HPDE6-E6E7 (cell line): ENCODE results near the gene MDH2.
"Not testable (repeated sequence)": the region's sequence is repeated elsewhere in the genome, so short reads cannot be mapped to it uniquely, and the experiment has no call there.

ENCODE experiments used
- DNase-seq: peaks from one replicate; pipeline ENCODE4 v3.0.0; 2011; ENCODE audit warnings: missing footprints; ENCODE audit errors: extremely low spot score

MDH2 gene, protein sequence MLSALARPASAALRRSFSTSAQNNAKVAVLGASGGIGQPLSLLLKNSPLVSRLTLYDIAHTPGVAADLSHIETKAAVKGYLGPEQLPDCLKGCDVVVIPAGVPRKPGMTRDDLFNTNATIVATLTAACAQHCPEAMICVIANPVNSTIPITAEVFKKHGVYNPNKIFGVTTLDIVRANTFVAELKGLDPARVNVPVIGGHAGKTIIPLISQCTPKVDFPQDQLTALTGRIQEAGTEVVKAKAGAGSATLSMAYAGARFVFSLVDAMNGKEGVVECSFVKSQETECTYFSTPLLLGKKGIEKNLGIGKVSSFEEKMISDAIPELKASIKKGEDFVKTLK

GRCh38 chr7:76047811-76048667, at the start of gene MDH2, which contains the start of gene STYXL1:
MDH2 (plus strand) TSS chr7:76048106; CDS start chr7:76048161, 55 bp downstream.
STYXL1 (minus strand) TSS chr7:76048000; CDS start chr7:76030523, 17,477 bp downstream.
- DNase-seq = peak; percentile 97

DNA sequence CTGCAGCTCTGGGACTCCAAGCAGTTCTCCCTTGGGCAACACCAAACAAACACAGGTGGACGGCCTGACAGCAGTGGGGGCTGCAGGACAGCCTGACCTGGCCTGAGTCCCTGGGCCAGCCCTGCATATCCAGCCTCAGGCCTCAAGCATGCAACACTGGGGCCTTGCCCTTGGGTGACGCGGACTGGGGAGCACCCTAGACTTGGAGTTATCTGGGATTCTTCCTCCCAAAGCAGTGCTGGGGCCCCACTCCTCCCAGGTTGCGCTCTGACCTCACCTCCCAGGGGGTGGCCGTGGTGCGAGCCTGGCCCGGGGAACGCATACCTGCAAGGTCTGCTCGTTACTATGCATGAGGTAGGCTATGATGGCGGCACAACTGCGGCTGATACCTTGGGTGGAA, 47.3 kb upstream of the MDH2 start:
- no peak for DNase-seq

GRCh38 chr7:76002139-76002538, 45.8 kb upstream of the MDH2 start:
- no peak for DNase-seq

GRCh38 chr7:76002822-76003221, 45.1 kb upstream of the MDH2 start:
- DNase-seq = no peak

GRCh38 chr7:76003351-76003750, 44.6 kb upstream of the MDH2 start:
- DNase-seq = no peak

GRCh38 chr7:76005004-76005403, 42.9 kb upstream of the MDH2 start:
- not testable (repeated sequence) for DNase-seq

- DNase-seq = no peak
Observed at GRCh38 chr7:76008156-76008687, 39.7 kb upstream of the MDH2 start.

DNA sequence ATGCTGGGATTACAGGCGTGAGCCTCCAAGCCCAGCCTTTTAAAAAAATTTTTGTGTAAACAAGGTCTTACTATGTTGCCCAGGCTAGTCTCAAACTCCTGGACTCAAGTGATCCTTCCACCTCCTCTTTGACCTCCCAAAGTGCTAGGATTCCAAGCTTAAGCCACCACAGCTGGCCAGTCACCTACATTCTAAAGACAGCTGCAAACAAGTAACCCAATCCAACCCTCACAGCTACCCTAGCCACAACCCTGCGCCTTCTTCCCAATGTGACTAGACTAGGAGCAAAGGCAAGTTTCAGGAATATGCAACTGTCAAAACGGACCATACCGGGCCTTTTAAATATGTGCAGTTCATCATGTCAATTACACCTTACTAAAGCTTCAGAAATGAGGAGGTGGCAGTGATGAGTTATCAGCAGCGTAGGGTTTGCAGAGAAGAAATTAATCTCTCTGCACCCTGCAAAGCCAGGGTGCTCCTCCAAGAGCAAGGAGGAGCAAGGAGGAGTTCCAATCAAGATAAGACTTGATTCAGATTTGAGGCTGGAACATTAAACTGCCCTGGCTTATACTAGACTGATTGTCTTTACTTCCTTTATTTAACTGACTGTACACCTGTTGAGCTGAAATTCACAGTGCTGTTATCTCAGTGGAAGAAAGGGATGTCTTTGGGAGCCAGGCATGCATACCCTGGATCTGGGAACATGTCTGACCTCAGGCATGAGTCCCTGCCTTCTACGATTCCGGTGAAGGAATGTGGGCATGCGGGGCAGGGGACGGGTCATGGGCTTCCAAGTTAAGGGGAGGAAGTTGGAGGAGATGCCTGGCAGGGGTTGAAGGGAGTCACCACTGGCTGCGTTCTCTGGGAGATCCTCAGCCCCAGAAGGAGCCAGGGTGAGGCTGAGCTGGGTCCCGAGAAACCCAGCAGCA, 38.0 kb upstream of the MDH2 start:
- no peak for DNase-seq

GRCh38 chr7:76011442-76011861, 36.5 kb upstream of the MDH2 start:
- DNase-seq = no peak

GRCh38 chr7:76016191-76016947, 31.5 kb upstream of the MDH2 start:
- no peak for DNase-seq

- not testable (repeated sequence) for DNase-seq
Observed at GRCh38 chr7:76018520-76018919, 29.4 kb upstream of the MDH2 start.

DNA sequence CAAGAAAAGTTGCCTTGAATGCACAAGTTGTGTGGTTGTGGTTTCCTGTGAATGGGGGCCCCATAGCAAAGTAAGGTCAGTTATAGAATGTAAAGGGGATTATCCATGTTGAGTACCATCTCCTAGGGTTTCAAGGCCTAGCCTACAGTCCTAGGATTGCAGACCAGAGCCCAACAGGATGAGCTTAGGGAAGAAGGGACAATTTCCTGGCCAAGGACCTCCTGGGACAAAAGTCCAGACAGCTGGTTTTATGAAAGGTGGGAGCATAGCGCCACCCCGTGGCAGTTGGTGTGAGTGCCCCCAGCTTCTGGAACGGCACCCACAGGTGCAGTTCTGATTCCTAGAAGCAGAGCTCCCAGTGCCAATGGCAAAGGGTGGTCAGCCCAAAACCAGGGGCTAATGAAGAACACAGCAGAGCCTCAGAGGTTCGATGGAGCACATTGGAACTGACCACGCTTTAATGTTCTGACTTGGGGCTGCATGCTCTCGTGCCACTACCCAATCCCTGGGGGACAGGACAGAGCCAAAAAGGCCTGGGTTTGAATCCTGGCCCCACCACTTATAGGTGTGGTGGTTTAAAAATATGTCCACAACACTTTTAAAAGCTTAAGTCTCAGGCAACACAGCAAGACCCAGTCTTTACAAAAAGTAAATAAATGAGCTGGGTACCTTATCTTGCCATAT, 27.7 kb upstream of the MDH2 start:
- peak; percentile 52 for DNase-seq

DNA sequence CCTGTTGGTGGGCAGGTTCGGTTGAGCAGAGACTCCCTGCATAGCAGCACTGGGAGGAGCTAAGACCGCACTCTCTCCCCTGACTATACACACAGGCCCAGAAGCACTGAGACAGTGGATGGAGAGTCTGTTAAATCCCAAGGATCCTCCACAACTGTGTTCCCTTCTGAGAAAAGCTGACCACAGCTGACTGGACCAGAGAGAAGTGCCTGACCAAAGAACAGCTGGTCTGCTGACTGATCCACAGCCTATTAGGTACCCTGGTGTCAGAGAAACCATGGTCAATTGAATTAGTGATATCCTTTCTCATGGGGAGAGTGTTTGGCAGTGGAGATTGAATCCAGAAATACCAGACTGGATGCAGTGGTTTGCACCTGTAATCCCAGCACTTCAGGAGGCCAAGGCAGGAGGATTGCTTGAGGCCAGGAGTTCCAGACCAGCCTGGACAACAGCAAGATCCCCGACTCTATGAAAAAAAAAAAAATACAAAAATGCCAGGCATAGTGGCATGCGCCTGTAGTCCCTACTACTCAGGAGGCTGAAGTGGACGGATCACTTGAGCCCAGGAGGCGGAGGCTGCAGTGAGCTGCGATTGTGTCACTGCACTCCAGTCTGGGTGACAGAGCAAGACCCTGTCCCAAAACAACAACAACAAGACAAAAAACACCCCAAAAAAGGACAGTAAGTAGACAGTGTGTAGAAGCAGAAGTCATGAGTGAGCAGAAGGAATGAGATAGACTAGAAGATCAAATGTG, 25.7 kb upstream of the MDH2 start:
- DNase-seq = no peak

- DNase-seq = no peak
Observed at GRCh38 chr7:76023002-76023401, 24.9 kb upstream of the MDH2 start.

DNA sequence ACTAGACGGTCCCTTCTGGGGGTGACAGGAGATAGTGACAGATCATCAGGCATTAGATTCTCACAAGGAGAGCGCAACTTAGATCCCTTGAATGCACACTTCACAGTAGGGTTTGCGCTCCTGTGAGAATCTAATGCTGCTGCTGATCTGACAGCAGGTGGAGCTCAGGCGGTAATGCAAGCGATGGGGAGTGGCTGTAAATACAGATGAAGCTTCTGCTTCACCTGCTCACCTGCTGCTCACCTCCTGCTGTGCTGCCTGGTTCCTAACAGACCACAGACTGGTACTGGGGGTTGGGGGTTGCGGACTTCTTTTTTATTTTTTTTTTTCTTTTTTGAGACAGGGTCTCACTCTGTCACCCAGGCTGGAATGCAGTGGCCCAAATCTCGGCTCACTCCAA, 18.2 kb upstream of the MDH2 start:
- not testable (repeated sequence) for DNase-seq

DNA sequence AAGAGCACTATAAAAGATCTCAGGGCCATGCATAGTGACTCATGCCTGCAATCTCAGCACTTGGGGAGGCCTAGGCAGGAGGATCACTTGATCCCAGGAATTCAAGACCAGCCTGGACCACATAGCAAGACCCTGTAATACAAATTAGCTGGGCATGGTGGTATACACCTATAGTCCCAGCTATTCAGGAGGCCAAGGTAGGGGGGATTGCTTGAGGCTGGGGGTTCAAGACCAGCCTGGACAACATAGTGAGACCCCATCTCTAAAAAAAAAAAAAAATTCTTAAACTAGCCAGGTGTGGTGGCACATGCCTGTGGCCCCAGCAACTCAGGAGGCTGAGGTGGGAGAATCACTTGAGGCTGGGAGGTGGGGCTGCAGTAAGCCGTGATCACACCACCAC, 15.9 kb upstream of the MDH2 start:
- no peak for DNase-seq

- no peak for DNase-seq
Observed at GRCh38 chr7:76037310-76037709, 10.6 kb upstream of the MDH2 start.

- no peak for DNase-seq
Observed at GRCh38 chr7:76040126-76040525, 7.8 kb upstream of the MDH2 start.

DNA sequence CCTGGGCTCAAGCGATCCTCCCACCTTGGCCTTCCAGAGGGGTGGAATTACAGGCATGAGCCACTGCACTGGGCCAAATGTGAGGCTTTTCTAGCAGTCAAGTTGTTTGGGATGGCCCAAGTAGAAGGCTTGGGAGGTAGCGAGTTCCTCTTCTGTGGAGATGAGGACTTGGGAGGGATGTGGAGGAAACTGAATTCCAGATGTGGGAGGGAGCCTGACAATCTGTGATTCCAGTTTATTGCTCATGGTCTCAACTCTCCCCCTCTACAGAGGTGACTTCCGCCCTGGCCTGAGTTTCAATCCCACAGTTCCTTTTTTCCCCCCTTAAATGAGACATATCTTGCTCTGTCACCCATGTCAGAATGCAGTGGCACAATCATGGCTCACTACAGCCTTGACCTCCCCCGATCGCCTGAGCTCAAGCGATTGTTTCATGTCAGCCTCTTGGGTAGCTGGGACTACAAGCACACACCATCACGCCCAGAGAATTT, 3.5 kb upstream of the MDH2 start:
- DNase-seq = no peak
